Measurements from ENCODE around the gene WIPF2.

DNA sequence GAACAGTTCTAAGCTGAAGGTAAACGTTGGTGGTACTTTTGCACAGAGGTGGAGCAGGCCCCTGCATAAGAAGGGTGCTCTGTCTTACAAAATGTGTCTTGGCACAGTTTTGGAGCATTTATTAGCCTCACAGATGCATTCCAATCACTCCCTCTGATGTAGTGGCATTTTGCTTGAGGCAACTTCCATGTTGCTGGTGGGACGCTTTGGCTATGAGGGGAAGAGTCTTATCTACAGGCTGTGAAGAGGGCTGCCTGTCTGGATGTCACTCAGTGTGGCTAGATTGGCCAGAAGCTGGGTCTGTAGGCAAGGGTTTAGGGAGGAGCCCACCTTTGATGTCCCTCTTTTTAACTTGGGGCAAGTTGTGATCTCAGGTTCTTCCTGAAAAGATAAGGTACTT is 87.3 kb downstream of the WIPF2 start:
- TF ChIP-seq, protein P1, sequence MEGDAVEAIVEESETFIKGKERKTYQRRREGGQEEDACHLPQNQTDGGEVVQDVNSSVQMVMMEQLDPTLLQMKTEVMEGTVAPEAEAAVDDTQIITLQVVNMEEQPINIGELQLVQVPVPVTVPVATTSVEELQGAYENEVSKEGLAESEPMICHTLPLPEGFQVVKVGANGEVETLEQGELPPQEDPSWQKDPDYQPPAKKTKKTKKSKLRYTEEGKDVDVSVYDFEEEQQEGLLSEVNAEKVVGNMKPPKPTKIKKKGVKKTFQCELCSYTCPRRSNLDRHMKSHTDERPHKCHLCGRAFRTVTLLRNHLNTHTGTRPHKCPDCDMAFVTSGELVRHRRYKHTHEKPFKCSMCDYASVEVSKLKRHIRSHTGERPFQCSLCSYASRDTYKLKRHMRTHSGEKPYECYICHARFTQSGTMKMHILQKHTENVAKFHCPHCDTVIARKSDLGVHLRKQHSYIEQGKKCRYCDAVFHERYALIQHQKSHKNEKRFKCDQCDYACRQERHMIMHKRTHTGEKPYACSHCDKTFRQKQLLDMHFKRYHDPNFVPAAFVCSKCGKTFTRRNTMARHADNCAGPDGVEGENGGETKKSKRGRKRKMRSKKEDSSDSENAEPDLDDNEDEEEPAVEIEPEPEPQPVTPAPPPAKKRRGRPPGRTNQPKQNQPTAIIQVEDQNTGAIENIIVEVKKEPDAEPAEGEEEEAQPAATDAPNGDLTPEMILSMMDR (conservative IDR thresholded peaks at IDR 0.05): no peak
- no peak for TF ChIP-seq ZFX (IDR thresholded peaks at IDR 0.05)

Data from C4-2B (cell line).